Sigmoid colon (tissue), 7 donors: ENCODE data around the gene FUBP3. TPM values are rescaled to one million over a fixed set of nuclear protein-coding genes. Genes with fewer than 3 reads are reported as not detected.
A peak's percentile ranks its signal among the peaks of the same experiment; 100 is the strongest.

ENCODE experiments used
- DNase-seq: peaks from one replicate; pipeline ENCODE4 v3.0.0-alpha.2; 2019
- H3K27ac ChIP-seq, 4 donors: fragments of 200-600 bp; sonication (generic); one replicate each; pipeline ENCODE4 v1.5.1; 2016 to 2019; ENCODE audit warnings: mild to moderate bottlenecking in 1 of 4
- H3K27me3 ChIP-seq, 3 donors: fragments of 200-600 bp; sonication (generic); one replicate each; pipeline ENCODE4 v1.5.1; 2019; ENCODE audit warnings: mild to moderate bottlenecking in 1 of 3
- H3K36me3 ChIP-seq, 4 donors: fragments of 200-600 bp; sonication (generic); one replicate each; pipeline ENCODE4 v1.5.1; 2016 to 2019
- H3K4me1 ChIP-seq, 4 donors: fragments of 200-600 bp; sonication (generic); one replicate each; pipeline ENCODE4 v1.5.1; 2017 to 2019
- H3K4me3 ChIP-seq, 4 donors: fragments of 200-600 bp; sonication (generic); one replicate each; pipeline ENCODE4 v1.5.1; 2017 to 2019; ENCODE audit warnings: mild to moderate bottlenecking in 2 of 4, moderate library complexity in 1 of 4
- H3K9me3 ChIP-seq, 4 donors: fragments of 200-600 bp in 3 of 4; sonication (generic) in 3 of 4; one replicate each; pipeline versions ENCODE4 v1.5.1 to v1.6.1; 2013 to 2019
- CTCF ChIP-seq, 4 experiments: fragments of 450-650 bp in 3 of 4; fragments of 200-600 bp in 1 of 4; IDR thresholded peaks; one replicate each; pipeline ENCODE4 v1.5.1; 2016 to 2019; ENCODE audit warnings: antibody characterized with exemption in 4 of 4, mild to moderate bottlenecking in 3 of 4, moderate library complexity in 2 of 4
- EP300 ChIP-seq, 4 donors: sonication (generic); formaldehyde crosslinking; IDR thresholded peaks; one replicate each; pipeline ENCODE4 v1.6.1; 2017; ENCODE audit warnings: antibody characterized with exemption in 4 of 4
- POLR2A ChIP-seq, 2 donors: fragments of 450-650 bp; IDR thresholded peaks; one replicate each; pipeline ENCODE4 v1.6.1; 2016; ENCODE audit warnings: antibody characterized with exemption in 2 of 2, mild to moderate bottlenecking in 2 of 2, moderate library complexity in 2 of 2
- POLR2AphosphoS5 ChIP-seq, 4 donors: sonication (generic); formaldehyde crosslinking; IDR thresholded peaks; one replicate each; pipeline ENCODE4 v1.6.1; 2017; ENCODE audit warnings: antibody characterized with exemption in 4 of 4
- WGBS, 2 donors: extraction: QIAGEN DNeasy Blood & Tissue Kit; methylation state at CpG; one replicate each; pipeline ENCODE4 v1.1.7; 2013; 5-methylcytosine and 5-hydroxymethylcytosine counted together
- intact Hi-C: fragments of 100-400 bp; cut with DNase I; formaldehyde crosslinking; loops from one replicate; pipeline ENCODE4 v1.15.1; 2023
- polyA plus RNA-seq, 3 donors: library from polyadenylated mRNA; stranded (reverse); fragments of 200-250 nt; gene quantifications; one replicate each; pipeline ENCODE4 v1.2.3, GENCODE V29; 2013
- total RNA-seq, 4 donors: library from RNA; depleted of rRNA; stranded (reverse); fragments of >200 nt; gene quantifications; one replicate each; pipeline ENCODE4 v1.1.0, GENCODE V29; 2016
- donor health status: healthy with polysubstance abuse.
- donor health status: Bipolar disorder and iron deficiency.
- donor health status: healthy.

FUBP3 gene
- total and polyA plus RNA-seq, 7 donors: 19.4 to 44.4 (median 41.3) TPM

GRCh38 chr9:130610862-130611707 is 31.7 kb downstream of the FUBP3 start:
- Histone ChIP-seq H3K9me3 (no peaks in the 10 kb centered on the region), H3K4me3 (no peak overlapping the region), H3K36me3 (peaks cover 7 to 40% (median 35%) of the 10 kb centered on the region in 4 donors), H3K4me1 (peaks cover 0 to 54% (median 41%) of the 10 kb centered on the region in 4 donors), H3K27me3 (no peaks in the 10 kb centered on the region), H3K27ac (peak overlapping the region; percentile 2 to 75 (median 72))
- WGBS, 2 donors: 82 to 88% methylated on average over 8 of the region's 8 CpGs
- DNase-seq: no peak
- intact Hi-C loops: no loop called here
- TF ChIP-seq POLR2A (IDR thresholded peaks at IDR 0.05) (no peak), CTCF (IDR thresholded peaks at IDR 0.05) (no peak), EP300 (IDR thresholded peaks at IDR 0.05) (peak in 2 of 4 donors; percentile 26 to 33), POLR2AphosphoS5 (IDR thresholded peaks at IDR 0.05) (peak in 2 of 4 donors; percentile 31 to 56)

GRCh38 chr9:130616451-130616850 is 37.1 kb downstream of the FUBP3 start:
- H3K27ac ChIP-seq: no peak overlapping the region
- peaks cover 0 to 10% (median 7%) of the 10 kb centered on the region in 4 donors for H3K4me1 ChIP-seq
- intact Hi-C loops: no loop called here
- DNase-seq: no peak
- WGBS, 2 donors: 81 to 90% methylated on average over 10 of the region's 10 CpGs
- H3K27me3 ChIP-seq: no peaks in the 10 kb centered on the region
- no peak overlapping the region for H3K4me3 ChIP-seq
- H3K9me3 ChIP-seq: no peaks in the 10 kb centered on the region
- no peak for TF ChIP-seq CTCF (IDR thresholded peaks at IDR 0.05)
- no peak for TF ChIP-seq POLR2A (IDR thresholded peaks at IDR 0.05)
- TF ChIP-seq EP300 (IDR thresholded peaks at IDR 0.05): no peak
- TF ChIP-seq POLR2AphosphoS5 (IDR thresholded peaks at IDR 0.05): no peak
- peaks cover 43 to 93% (median 82%) of the 10 kb centered on the region in 4 donors for H3K36me3 ChIP-seq

- no peak overlapping the region for H3K4me3 ChIP-seq
- no peak overlapping the region for H3K27ac ChIP-seq
- no peaks in the 10 kb centered on the region for H3K9me3 ChIP-seq
- 94 to 96% methylated on average over 10 of the region's 10 CpGs for WGBS, 2 donors
- no peak for DNase-seq
- intact Hi-C loops: no loop called here
- H3K4me1 ChIP-seq: no peaks in the 10 kb centered on the region
- H3K27me3 ChIP-seq: no peaks in the 10 kb centered on the region
- no peak for TF ChIP-seq POLR2A (IDR thresholded peaks at IDR 0.05)
- TF ChIP-seq CTCF (IDR thresholded peaks at IDR 0.05): no peak
- no peak for TF ChIP-seq POLR2AphosphoS5 (IDR thresholded peaks at IDR 0.05)
- no peak for TF ChIP-seq EP300 (IDR thresholded peaks at IDR 0.05)
- peaks cover 39 to 100% (median 69%) of the 10 kb centered on the region in 4 donors for H3K36me3 ChIP-seq
Measured at GRCh38 chr9:130623466-130623865, 44.1 kb downstream of the FUBP3 start.

GRCh38 chr9:130624154-130624553 is 44.8 kb downstream of the FUBP3 start:
- 93% methylated on average over 4 of the region's 4 CpGs for WGBS, 2 donors
- Histone ChIP-seq H3K27ac (no peak overlapping the region), H3K9me3 (no peaks in the 10 kb centered on the region), H3K4me1 (no peaks in the 10 kb centered on the region), H3K36me3 (peaks cover 33 to 98% (median 65%) of the 10 kb centered on the region in 4 donors), H3K4me3 (no peak overlapping the region), H3K27me3 (no peaks in the 10 kb centered on the region)
- DNase-seq: no peak
- intact Hi-C loops: no loop called here
- TF ChIP-seq EP300 (IDR thresholded peaks at IDR 0.05) (no peak), POLR2AphosphoS5 (IDR thresholded peaks at IDR 0.05) (no peak), POLR2A (IDR thresholded peaks at IDR 0.05) (no peak), CTCF (IDR thresholded peaks at IDR 0.05) (no peak)
